Activated CD8-positive, alpha-beta memory T cell treated with anti-CD3 and anti-CD28 coated beads, Interleukin-2, amount 50 U/mL, for 1 hour (primary cell): ENCODE measurements around the gene PPM1M.

ENCODE experiments used
- DNase-seq: peaks from one replicate; pipeline ENCODE4 v3.0.0-alpha.2; 2020; ENCODE audit errors: extremely low read depth

PPM1M gene

DNA sequence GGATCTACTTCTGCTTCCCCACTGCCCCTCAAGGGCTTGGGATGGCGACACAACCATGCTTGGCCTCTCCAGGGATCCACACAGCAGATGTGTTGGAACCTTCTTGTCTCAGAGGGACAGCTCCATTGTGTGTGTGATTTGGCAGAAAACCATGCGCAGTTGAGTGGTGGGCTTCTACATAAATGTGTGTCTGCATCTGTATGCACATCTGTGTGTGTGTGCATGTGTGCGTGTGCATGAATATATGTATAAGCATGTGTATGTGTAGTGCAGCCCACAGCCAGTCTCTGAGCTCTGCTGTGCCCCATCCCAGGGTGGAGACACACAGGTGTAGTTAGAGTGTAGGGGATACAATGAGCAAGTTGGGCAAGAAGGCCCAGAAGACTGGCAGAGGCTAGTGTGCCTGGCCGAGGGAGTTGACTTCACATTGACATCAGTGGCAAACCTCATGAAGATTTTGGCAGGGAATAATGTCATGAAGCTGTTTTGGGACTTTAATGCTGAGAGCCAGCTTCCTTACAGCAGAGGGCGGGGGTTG, 50.2 kb downstream of the PPM1M start:
- no peak for DNase-seq

- no peak for DNase-seq
Observed at GRCh38 chr3:52297242-52298148, 51.9 kb downstream of the PPM1M start.

DNA sequence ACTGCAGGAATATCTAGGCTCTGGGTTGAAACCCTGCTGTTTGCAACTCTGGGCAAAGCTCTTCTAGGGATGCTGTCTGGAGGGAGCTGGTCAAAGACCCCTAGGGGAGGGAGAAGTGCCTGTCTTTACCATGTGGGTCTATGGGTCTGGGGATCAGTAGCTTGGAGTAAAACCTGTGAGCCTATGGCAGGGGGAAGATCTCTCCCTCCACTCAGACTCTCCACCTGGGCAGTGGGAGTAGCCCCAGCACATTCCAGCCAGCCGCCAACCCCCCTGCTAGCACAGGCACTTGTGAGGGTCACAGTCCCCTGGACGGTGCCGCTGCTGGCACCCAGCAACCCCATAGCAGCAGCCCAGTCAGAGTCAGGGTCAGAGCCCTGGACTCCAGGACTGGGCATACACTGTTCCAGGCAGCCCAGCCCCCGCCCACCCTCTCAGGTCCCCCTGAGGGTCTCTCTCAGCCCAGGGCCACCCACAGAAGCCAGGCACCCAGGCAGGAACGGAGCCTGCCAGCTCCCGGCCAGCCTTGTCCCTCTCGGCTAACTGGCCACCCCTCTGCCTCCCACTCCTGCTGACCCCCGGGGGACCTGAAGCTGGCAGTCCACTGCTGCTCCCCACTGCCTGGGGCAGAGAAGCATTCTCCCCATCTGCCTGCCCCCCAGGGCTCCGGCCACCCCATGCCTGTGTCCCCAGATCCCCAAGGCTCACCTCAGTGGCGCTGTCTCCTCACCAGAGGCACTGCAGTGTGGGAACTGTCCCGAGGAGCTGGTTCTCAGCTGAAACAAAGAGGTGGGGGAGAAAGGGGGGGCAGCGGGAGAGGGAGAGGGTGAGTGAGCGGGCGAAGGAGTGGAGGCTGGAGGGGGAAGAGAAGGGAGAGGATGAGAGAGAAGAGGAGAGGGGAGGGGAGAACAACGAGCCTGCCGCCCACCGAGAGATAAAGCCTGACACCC, 52.9 kb downstream of the PPM1M start:
- no peak for DNase-seq

DNA sequence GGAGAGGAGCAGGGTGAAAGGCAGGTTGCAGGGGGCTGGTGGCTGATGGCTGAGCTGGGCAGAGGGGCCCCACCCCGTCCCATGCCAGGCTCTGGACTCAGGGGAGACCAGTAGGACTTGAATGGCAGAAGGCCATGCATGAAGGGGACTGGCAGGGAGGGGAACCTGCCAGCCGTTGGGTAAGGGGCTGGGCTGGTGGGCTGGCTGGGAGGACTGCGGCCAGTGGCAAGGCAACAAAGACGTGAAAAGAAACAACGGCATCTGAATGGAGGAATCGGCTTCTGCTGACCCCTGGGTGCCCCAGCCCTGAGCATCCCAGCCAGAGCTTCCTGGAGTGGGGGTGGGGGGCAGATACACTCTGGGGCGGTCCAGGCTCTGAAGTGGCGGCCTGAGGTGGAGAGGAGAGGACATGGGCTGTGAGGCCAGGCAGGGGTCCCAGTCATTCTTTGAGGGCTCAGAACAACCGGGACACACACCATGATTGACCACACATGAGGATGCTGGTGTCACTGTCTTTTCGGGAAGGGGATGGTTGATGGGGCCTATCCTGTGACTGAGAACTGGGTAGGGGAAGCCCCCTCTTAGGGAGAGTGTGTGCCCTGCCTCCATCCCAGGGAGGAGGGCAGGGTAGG, 53.8 kb downstream of the PPM1M start:
- DNase-seq = no peak
